Measurements from ENCODE around the gene TNPO1. TPM values are rescaled to one million over a fixed set of nuclear protein-coding genes. Genes with fewer than 3 reads are reported as not detected.

The TNPO1 gene
- total and polyA plus RNA-seq, 2 of the 13 experiments (the other 11 are each of a cell fraction or from before 2014, with no cell fraction given), result 26.7 to 123 TPM

DNA sequence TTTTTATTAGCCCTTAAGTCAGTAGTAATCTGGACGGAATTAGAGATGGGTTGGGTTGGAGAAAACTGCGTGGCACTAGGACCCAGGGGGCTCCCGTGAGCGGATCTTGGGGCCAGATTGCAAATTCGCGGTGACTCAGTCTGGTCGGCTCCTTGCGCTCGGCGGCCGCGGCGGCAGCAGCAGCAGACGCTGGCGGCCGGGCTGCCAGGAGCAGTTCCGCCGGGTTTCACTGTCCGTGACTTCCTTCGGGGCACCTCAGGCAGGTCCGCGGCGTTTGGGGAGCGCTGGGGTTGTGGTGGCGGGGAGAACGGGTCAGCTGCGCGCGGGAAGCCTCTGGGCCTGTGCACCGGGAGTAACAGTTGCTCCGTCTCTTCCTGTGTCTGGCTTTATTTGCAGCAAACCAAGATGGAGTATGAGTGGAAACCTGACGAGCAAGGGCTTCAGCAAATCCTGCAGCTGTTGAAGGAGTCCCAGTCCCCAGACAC lies 31.6 kb downstream of the TNPO1 start (continued):
- TF ChIP-seq, protein P1, sequence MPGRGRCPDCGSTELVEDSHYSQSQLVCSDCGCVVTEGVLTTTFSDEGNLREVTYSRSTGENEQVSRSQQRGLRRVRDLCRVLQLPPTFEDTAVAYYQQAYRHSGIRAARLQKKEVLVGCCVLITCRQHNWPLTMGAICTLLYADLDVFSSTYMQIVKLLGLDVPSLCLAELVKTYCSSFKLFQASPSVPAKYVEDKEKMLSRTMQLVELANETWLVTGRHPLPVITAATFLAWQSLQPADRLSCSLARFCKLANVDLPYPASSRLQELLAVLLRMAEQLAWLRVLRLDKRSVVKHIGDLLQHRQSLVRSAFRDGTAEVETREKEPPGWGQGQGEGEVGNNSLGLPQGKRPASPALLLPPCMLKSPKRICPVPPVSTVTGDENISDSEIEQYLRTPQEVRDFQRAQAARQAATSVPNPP (CRISPR knock-in tag; IDR thresholded peaks at IDR 0.05), result no peak
- TF ChIP-seq ZNF678 (CRISPR knock-in tag; IDR thresholded peaks at IDR 0.05) (no peak), SMAD9 (CRISPR knock-in tag; IDR thresholded peaks at IDR 0.05) (0 out of 2 replicates have a peak, but pooled peaks have one; percentile 42), ZFP36 (IDR thresholded peaks at IDR 0.05; ENCODE audit: borderline replicate concordance, low read depth, low read length, partially characterized antibody) (no peak), ZSCAN25 (CRISPR knock-in tag; IDR thresholded peaks at IDR 0.05) (peak; percentile 41; the same call in 1 of the 2 replicates), ZC3H13 (CRISPR knock-in tag; IDR thresholded peaks at IDR 0.05) (no peak), ZNF652 (CRISPR knock-in tag; IDR thresholded peaks at IDR 0.05; ENCODE audit: borderline replicate concordance, low read depth) (no peak), ZNF431 (CRISPR knock-in tag; IDR thresholded peaks at IDR 0.05; ENCODE audit: borderline replicate concordance, low read depth) (peak; percentile 54; the same call in 1 of the 2 replicates), FOXC1 (CRISPR knock-in tag; IDR thresholded peaks at IDR 0.05; ENCODE audit: borderline replicate concordance) (peak; percentile 48; the same call in 1 of the 2 replicates), HNRNPH1 (optimal IDR thresholded peaks at IDR 0.05; ENCODE audit: low read depth, low read length) (no peak), ZNF83 (CRISPR knock-in tag; IDR thresholded peaks at IDR 0.05; ENCODE audit: borderline replicate concordance) (0 out of 2 replicates have a peak, but pooled peaks have one; percentile 82), ZNF530 (CRISPR knock-in tag; IDR thresholded peaks at IDR 0.05; ENCODE audit: low read depth) (no peak), RFX5 (IDR thresholded peaks at IDR 0.05; ENCODE audit: low read depth, low read length) (no peak), ZSCAN30 (CRISPR knock-in tag; IDR thresholded peaks at IDR 0.05) (no peak), ZNF749 (CRISPR knock-in tag; IDR thresholded peaks at IDR 0.05; ENCODE audit: borderline replicate concordance) (peak; percentile 65; the same call in 1 of the 2 replicates), ZNF670 (CRISPR knock-in tag; IDR thresholded peaks at IDR 0.05; ENCODE audit: borderline replicate concordance) (peak; percentile 87), NCOA5 (CRISPR knock-in tag; IDR thresholded peaks at IDR 0.05) (no peak), ZNF260 (CRISPR knock-in tag; IDR thresholded peaks at IDR 0.05; ENCODE audit: borderline replicate concordance, low read depth) (no peak), ZBTB3 (CRISPR knock-in tag; IDR thresholded peaks at IDR 0.05; ENCODE audit: borderline replicate concordance, low read depth) (no peak), SMYD3 (CRISPR knock-in tag; IDR thresholded peaks at IDR 0.05) (no peak), RBM39 (IDR thresholded peaks at IDR 0.05; ENCODE audit: low read depth, low read length, poor library complexity, severe bottlenecking) (peak; percentile 82)
- TF ChIP-seq, protein P2, sequence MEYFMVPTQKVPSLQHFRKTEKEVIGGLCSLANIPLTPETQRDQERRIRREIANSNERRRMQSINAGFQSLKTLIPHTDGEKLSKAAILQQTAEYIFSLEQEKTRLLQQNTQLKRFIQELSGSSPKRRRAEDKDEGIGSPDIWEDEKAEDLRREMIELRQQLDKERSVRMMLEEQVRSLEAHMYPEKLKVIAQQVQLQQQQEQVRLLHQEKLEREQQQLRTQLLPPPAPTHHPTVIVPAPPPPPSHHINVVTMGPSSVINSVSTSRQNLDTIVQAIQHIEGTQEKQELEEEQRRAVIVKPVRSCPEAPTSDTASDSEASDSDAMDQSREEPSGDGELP (IDR thresholded peaks at IDR 0.05; ENCODE audit: borderline replicate concordance, low read depth), result peak; percentile 44; the same call in 1 of the 2 replicates
- TF ChIP-seq, protein P3, sequence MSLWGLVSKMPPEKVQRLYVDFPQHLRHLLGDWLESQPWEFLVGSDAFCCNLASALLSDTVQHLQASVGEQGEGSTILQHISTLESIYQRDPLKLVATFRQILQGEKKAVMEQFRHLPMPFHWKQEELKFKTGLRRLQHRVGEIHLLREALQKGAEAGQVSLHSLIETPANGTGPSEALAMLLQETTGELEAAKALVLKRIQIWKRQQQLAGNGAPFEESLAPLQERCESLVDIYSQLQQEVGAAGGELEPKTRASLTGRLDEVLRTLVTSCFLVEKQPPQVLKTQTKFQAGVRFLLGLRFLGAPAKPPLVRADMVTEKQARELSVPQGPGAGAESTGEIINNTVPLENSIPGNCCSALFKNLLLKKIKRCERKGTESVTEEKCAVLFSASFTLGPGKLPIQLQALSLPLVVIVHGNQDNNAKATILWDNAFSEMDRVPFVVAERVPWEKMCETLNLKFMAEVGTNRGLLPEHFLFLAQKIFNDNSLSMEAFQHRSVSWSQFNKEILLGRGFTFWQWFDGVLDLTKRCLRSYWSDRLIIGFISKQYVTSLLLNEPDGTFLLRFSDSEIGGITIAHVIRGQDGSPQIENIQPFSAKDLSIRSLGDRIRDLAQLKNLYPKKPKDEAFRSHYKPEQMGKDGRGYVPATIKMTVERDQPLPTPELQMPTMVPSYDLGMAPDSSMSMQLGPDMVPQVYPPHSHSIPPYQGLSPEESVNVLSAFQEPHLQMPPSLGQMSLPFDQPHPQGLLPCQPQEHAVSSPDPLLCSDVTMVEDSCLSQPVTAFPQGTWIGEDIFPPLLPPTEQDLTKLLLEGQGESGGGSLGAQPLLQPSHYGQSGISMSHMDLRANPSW (CRISPR knock-in tag; IDR thresholded peaks at IDR 0.05; ENCODE audit: borderline replicate concordance), result 0 out of 2 replicates have a peak, but pooled peaks have one; percentile 36
- TF ChIP-seq, protein P4, sequence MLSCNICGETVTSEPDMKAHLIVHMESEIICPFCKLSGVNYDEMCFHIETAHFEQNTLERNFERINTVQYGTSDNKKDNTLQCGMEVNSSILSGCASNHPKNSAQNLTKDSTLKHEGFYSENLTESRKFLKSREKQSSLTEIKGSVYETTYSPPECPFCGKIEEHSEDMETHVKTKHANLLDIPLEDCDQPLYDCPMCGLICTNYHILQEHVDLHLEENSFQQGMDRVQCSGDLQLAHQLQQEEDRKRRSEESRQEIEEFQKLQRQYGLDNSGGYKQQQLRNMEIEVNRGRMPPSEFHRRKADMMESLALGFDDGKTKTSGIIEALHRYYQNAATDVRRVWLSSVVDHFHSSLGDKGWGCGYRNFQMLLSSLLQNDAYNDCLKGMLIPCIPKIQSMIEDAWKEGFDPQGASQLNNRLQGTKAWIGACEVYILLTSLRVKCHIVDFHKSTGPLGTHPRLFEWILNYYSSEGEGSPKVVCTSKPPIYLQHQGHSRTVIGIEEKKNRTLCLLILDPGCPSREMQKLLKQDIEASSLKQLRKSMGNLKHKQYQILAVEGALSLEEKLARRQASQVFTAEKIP (CRISPR knock-in tag; IDR thresholded peaks at IDR 0.05; ENCODE audit: borderline replicate concordance), result no peak
